Activated CD4-positive, alpha-beta T cell treated with anti-CD3 and anti-CD28 coated beads for 4 hours (primary cell): ENCODE results near the gene KSR1.
A peak's percentile ranks its signal among the peaks of the same experiment; 100 is the strongest.

Experiments
- DNase-seq, 2 donors: peaks; one replicate each; pipeline ENCODE4 v3.0.0-alpha.2; 2020

The KSR1 gene

GRCh38 chr17:27597783-27598320, 141.6 kb downstream of the KSR1 start:
- no peak for DNase-seq

GRCh38 chr17:27598337-27599050, 142.2 kb downstream of the KSR1 start:
- DNase-seq, result no peak

GRCh38 chr17:27600471-27600870, 144.2 kb downstream of the KSR1 start:
- DNase-seq, result no peak

GRCh38 chr17:27601069-27601974, 145.1 kb downstream of the KSR1 start:
- peak; percentile 69 to 86 for DNase-seq

GRCh38 chr17:27601975-27602302, 145.7 kb downstream of the KSR1 start:
- no peak for DNase-seq

- DNase-seq, result peak; percentile 66 to 74
Observed at GRCh38 chr17:27602721-27603420, 146.6 kb downstream of the KSR1 start.

- DNase-seq, result no peak
Observed at GRCh38 chr17:27603421-27603770, 147.1 kb downstream of the KSR1 start.

GRCh38 chr17:27603880-27604794, 147.9 kb downstream of the KSR1 start:
- no peak for DNase-seq

- DNase-seq, result no peak
Observed at GRCh38 chr17:27605409-27605808, 149.2 kb downstream of the KSR1 start.

GRCh38 chr17:27607521-27608091, 151.4 kb downstream of the KSR1 start:
- no peak for DNase-seq

- no peak for DNase-seq
Observed at GRCh38 chr17:27608328-27609230, 152.3 kb downstream of the KSR1 start.

- DNase-seq, result no peak
Observed at GRCh38 chr17:27609611-27610303, 153.5 kb downstream of the KSR1 start.

- DNase-seq, result no peak
Observed at GRCh38 chr17:27610304-27610677, 154.0 kb downstream of the KSR1 start.

GRCh38 chr17:27612160-27612770, 156.0 kb downstream of the KSR1 start:
- DNase-seq, result no peak

- no peak for DNase-seq
Observed at GRCh38 chr17:27613433-27613832, 157.2 kb downstream of the KSR1 start.

- no peak for DNase-seq
Observed at GRCh38 chr17:27615121-27615520, 158.9 kb downstream of the KSR1 start.

GRCh38 chr17:27616414-27616813, 160.2 kb downstream of the KSR1 start:
- DNase-seq, result no peak

- no peak for DNase-seq
Observed at GRCh38 chr17:27618417-27618816, 162.2 kb downstream of the KSR1 start.

GRCh38 chr17:27620721-27621120, 164.5 kb downstream of the KSR1 start:
- DNase-seq, result no peak

- DNase-seq, result no peak
Observed at GRCh38 chr17:27621536-27621935, 165.3 kb downstream of the KSR1 start.
